HG03135 (cell line): ENCODE data around the gene FADS2.

Experiments
- ATAC-seq: cut with Tn5 transposase; IDR thresholded peaks from one replicate; pipeline ENCODE4 v1.9.1; 2021; ENCODE audit warnings: mild to moderate bottlenecking, moderate library complexity; ENCODE audit not compliant: unreplicated experiment

The FADS2 gene

GRCh38 chr11:61914471-61915171 is 86.5 kb downstream of the FADS2 start:
- no peak for ATAC-seq

GRCh38 chr11:61916737-61917333 is 88.7 kb downstream of the FADS2 start:
- ATAC-seq, result no peak
